HepG2 (cell line): ENCODE measurements around the gene SRSF7. TPM values are rescaled to one million over a fixed set of nuclear protein-coding genes. Genes with fewer than 3 reads are reported as not detected.
A peak's percentile ranks its signal among the peaks of the same experiment; 100 is the strongest.

Experiments
- ATF1 ChIP-seq: IDR thresholded peaks from 2 replicates; pipeline ENCODE4 v1.6.1; 2016; ENCODE audit warnings: mild to moderate bottlenecking, control low read depth
- CCDC6 ChIP-seq: sonication (generic); formaldehyde crosslinking; IDR thresholded peaks from 2 replicates; pipeline ENCODE4 v1.8.1; 2022; ENCODE audit warnings: mild to moderate bottlenecking, missing genetic modification reagents, moderate library complexity
- FOXK1 ChIP-seq: sonication (generic); formaldehyde crosslinking; IDR thresholded peaks from 2 replicates; pipeline ENCODE4 v1.4.0; 2020; ENCODE audit warnings: low read depth, missing genetic modification reagents, borderline replicate concordance
- KDM6A ChIP-seq: IDR thresholded peaks from 2 replicates; pipeline ENCODE4 v1.6.1; 2016; ENCODE audit warnings: low read depth
- MAFF ChIP-seq: IDR thresholded peaks from 2 replicates; pipeline ENCODE4 v1.6.1; 2011; ENCODE audit warnings: low read depth, low read length, improper control_type of control experiment
- NR2F2 ChIP-seq: IDR thresholded peaks from 2 replicates; pipeline ENCODE4 v1.6.1; 2012; ENCODE audit warnings: low read depth, inconsistent platforms, borderline replicate concordance
- PHF21A ChIP-seq: sonication (generic); formaldehyde crosslinking; IDR thresholded peaks from 2 replicates; pipeline ENCODE4 v1.5.0; 2020; ENCODE audit warnings: mild to moderate bottlenecking, missing genetic modification reagents
- PHF8 ChIP-seq: sonication (generic); formaldehyde crosslinking; IDR thresholded peaks from 2 replicates; pipeline ENCODE4 v1.5.0; 2020; ENCODE audit warnings: missing genetic modification reagents
- SALL1 ChIP-seq: sonication (generic); formaldehyde crosslinking; IDR thresholded peaks from 2 replicates; pipeline ENCODE4 v1.8.0; 2022; ENCODE audit warnings: mild to moderate bottlenecking, missing genetic modification reagents
- SP2 ChIP-seq: sonication (generic); formaldehyde crosslinking; IDR thresholded peaks from 2 replicates; pipeline ENCODE4 v1.5.1; 2020; ENCODE audit warnings: mild to moderate bottlenecking, missing genetic modification reagents
- SRF ChIP-seq: IDR thresholded peaks from 2 replicates; pipeline ENCODE4 v1.6.1; 2011; ENCODE audit warnings: mild to moderate bottlenecking, low read depth, low read length, moderate library complexity
- ZIK1 ChIP-seq: sonication (generic); formaldehyde crosslinking; IDR thresholded peaks from 2 replicates; pipeline ENCODE4 v1.5.0; 2020; ENCODE audit warnings: mild to moderate bottlenecking, low read depth, missing genetic modification reagents, borderline replicate concordance
- ZNF160 ChIP-seq: sonication (generic); formaldehyde crosslinking; IDR thresholded peaks from 2 replicates; pipeline ENCODE4 v1.8.0; 2022; ENCODE audit warnings: mild to moderate bottlenecking, inconsistent platforms, missing genetic modification reagents
- ZNF180 ChIP-seq: sonication (generic); formaldehyde crosslinking; IDR thresholded peaks from 2 replicates; pipeline ENCODE4 v1.4.0; 2020; ENCODE audit warnings: low read depth, missing genetic modification reagents, borderline replicate concordance
- ZNF232 ChIP-seq: sonication (generic); formaldehyde crosslinking; IDR thresholded peaks from 2 replicates; pipeline ENCODE4 v1.4.0; 2020; ENCODE audit warnings: missing genetic modification reagents, borderline replicate concordance
- ZNF329 ChIP-seq: sonication (generic); formaldehyde crosslinking; IDR thresholded peaks from 2 replicates; pipeline ENCODE4 v1.9.0; 2021; ENCODE audit warnings: low read depth, mild to moderate bottlenecking, missing genetic modification reagents
- ZNF33B ChIP-seq: sonication (generic); formaldehyde crosslinking; IDR thresholded peaks from 2 replicates; pipeline ENCODE4 v1.5.1; 2020; ENCODE audit warnings: mild to moderate bottlenecking, missing genetic modification reagents
- ZNF746 ChIP-seq: sonication (generic); formaldehyde crosslinking; IDR thresholded peaks from 2 replicates; pipeline ENCODE4 v1.8.0; 2022; ENCODE audit warnings: mild to moderate bottlenecking, missing genetic modification reagents
- polyA plus RNA-seq, 8 experiments: library from polyadenylated mRNA; depleted of rRNA in 3 of 8; stranded (reverse) in 7 of 8; unstranded in 1 of 8; fragments of >200 nt; fragmentation: Illumina TruSeq in 4 of 8; extraction: Trizol in 4 of 8; gene quantifications; 2 replicates each; pipeline versions ENCODE4 v1.2.1 to v1.2.3, GENCODE V29; 2011 to 2016; ENCODE audit warnings: low read depth in 4 of 8, missing spikeins in 1 of 8, mixed read lengths in 1 of 8; ENCODE audit not compliant: insufficient read depth in 1 of 8
- total RNA-seq, 5 experiments: library from RNA; depleted of rRNA; stranded (reverse); fragments of >200 nt; fragmentation: Illumina TruSeq; extraction: Trizol; gene quantifications; 2 replicates each; pipeline ENCODE4 v1.2.3, GENCODE V29; 2016; ENCODE audit warnings: low read depth in 1 of 5
- TF ChIP-seq, protein P1 (sequence below): sonication (generic); formaldehyde crosslinking; IDR thresholded peaks from 2 replicates; pipeline ENCODE4 v1.4.0; 2020; ENCODE audit warnings: missing genetic modification reagents, mild to moderate bottlenecking, borderline replicate concordance
- TF ChIP-seq, protein P2 (sequence below): sonication (generic); formaldehyde crosslinking; IDR thresholded peaks from 2 replicates; pipeline ENCODE4 v1.9.0; 2021; ENCODE audit warnings: missing genetic modification reagents, borderline replicate concordance
- TF ChIP-seq, protein P3 (sequence below): sonication (generic); formaldehyde crosslinking; IDR thresholded peaks from 2 replicates; pipeline ENCODE4 v1.5.0; 2020; ENCODE audit warnings: mild to moderate bottlenecking, missing genetic modification reagents, borderline replicate concordance
- TF ChIP-seq, protein P4 (sequence below): sonication (generic); formaldehyde crosslinking; conservative IDR thresholded peaks from 2 replicates; pipeline ENCODE4 v1.4.0; 2020; ENCODE audit warnings: missing genetic modification reagents

Gene SRSF7
- total and polyA plus RNA-seq, 2 of the 13 experiments (the other 11 are each of a cell fraction or from before 2014, with no cell fraction given): 172 to 275 TPM

DNA sequence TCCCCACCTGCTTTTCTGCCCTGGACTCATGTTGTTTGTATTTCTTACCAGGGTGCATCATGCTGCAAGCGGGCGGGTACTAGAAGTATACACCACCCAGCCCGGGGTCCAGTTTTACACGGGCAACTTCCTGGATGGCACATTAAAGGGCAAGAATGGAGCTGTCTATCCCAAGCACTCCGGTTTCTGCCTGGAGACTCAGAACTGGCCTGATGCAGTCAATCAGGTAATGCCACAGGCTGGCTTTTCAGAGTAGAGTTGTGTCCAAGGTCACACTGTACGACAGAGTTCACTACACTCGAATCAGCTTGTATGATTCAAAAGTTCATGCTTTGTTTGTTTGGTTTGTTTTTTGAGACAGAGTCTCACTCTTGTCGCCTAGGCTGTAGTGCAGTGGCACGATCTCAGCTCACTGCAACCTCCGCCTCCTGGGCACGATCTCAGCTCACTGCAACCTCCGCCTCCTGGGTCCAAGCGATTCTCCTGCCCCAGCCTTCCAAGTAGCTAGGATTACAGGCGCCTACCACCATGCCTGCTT is 19.4 kb downstream of the SRSF7 start (continued):
- TF ChIP-seq ZNF232 (CRISPR knock-in tag) (no peak), ZNF160 (CRISPR knock-in tag) (no peak), ZNF180 (CRISPR knock-in tag) (no peak), MAFF (no peak), ZNF746 (CRISPR knock-in tag) (0 out of 2 replicates have a peak, but pooled peaks have one; percentile 38), ZNF329 (CRISPR knock-in tag) (no peak), SRF (no peak), PHF8 (no peak), ZIK1 (CRISPR knock-in tag) (no peak), ZNF33B (CRISPR knock-in tag) (no peak), FOXK1 (no peak), CCDC6 (peak; percentile 65; the same call in 1 of the 2 replicates), NR2F2 (peak; percentile 75), KDM6A (CRISPR knock-in tag) (peak; percentile 15; the same call in 1 of the 2 replicates), SP2 (CRISPR knock-in tag) (no peak), PHF21A (CRISPR knock-in tag) (peak; percentile 18; the same call in 1 of the 2 replicates), SALL1 (CRISPR knock-in tag) (peak; percentile 97), ATF1 (no peak)
- TF ChIP-seq, protein P1, sequence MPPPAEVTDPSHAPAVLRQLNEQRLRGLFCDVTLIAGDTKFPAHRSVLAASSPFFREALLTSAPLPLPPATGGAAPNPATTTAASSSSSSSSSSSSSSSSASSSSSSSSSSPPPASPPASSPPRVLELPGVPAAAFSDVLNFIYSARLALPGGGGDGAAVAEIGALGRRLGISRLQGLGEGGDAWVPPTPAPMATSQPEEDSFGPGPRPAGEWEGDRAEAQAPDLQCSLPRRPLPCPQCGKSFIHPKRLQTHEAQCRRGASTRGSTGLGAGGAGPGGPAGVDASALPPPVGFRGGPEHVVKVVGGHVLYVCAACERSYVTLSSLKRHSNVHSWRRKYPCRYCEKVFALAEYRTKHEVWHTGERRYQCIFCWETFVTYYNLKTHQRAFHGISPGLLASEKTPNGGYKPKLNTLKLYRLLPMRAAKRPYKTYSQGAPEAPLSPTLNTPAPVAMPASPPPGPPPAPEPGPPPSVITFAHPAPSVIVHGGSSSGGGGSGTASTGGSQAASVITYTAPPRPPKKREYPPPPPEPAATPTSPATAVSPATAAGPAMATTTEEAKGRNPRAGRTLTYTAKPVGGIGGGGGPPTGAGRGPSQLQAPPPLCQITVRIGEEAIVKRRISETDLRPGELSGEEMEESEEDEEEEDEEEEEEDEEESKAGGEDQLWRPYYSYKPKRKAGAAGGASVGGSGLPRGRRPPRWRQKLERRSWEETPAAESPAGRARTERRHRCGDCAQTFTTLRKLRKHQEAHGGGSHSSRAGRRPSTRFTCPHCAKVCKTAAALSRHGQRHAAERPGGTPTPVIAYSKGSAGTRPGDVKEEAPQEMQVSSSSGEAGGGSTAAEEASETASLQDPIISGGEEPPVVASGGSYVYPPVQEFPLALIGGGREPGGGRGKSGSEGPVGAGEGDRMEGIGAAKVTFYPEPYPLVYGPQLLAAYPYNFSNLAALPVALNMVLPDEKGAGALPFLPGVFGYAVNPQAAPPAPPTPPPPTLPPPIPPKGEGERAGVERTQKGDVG (CRISPR knock-in tag): peak; percentile 45; the same call in 1 of the 2 replicates
- TF ChIP-seq, protein P2, sequence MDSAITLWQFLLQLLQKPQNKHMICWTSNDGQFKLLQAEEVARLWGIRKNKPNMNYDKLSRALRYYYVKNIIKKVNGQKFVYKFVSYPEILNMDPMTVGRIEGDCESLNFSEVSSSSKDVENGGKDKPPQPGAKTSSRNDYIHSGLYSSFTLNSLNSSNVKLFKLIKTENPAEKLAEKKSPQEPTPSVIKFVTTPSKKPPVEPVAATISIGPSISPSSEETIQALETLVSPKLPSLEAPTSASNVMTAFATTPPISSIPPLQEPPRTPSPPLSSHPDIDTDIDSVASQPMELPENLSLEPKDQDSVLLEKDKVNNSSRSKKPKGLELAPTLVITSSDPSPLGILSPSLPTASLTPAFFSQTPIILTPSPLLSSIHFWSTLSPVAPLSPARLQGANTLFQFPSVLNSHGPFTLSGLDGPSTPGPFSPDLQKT (CRISPR knock-in tag): no peak
- TF ChIP-seq, protein P3, sequence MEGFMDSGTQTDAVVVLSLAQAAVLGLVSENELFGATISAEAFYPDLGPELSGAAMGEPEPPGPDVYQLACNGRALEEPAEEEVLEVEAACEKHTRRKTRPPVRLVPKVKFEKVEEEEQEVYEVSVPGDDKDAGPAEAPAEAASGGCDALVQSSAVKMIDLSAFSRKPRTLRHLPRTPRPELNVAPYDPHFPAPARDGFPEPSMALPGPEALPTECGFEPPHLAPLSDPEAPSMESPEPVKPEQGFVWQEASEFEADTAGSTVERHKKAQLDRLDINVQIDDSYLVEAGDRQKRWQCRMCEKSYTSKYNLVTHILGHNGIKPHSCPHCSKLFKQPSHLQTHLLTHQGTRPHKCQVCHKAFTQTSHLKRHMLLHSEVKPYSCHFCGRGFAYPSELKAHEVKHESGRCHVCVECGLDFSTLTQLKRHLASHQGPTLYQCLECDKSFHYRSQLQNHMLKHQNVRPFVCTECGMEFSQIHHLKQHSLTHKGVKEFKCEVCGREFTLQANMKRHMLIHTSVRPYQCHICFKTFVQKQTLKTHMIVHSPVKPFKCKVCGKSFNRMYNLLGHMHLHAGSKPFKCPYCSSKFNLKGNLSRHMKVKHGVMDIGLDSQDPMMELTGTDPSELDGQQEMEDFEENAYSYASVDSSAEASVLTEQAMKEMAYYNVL (CRISPR knock-in tag): no peak
- TF ChIP-seq, protein P4, sequence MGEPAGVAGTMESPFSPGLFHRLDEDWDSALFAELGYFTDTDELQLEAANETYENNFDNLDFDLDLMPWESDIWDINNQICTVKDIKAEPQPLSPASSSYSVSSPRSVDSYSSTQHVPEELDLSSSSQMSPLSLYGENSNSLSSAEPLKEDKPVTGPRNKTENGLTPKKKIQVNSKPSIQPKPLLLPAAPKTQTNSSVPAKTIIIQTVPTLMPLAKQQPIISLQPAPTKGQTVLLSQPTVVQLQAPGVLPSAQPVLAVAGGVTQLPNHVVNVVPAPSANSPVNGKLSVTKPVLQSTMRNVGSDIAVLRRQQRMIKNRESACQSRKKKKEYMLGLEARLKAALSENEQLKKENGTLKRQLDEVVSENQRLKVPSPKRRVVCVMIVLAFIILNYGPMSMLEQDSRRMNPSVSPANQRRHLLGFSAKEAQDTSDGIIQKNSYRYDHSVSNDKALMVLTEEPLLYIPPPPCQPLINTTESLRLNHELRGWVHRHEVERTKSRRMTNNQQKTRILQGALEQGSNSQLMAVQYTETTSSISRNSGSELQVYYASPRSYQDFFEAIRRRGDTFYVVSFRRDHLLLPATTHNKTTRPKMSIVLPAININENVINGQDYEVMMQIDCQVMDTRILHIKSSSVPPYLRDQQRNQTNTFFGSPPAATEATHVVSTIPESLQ (CRISPR knock-in tag): no peak
